ENCODE data around the gene RBBP6. TPM values are rescaled to one million over a fixed set of nuclear protein-coding genes. Genes with fewer than 3 reads are reported as not detected.
"Not testable (repeated sequence)": the region's sequence is repeated elsewhere in the genome, so short reads cannot be mapped to it uniquely, and the experiment has no call there.

The RBBP6 gene
- total RNA-seq, 1 donor: 30.7 TPM

- no peak overlapping the region for H3K4me3 ChIP-seq (ENCODE audit: low read depth, low read length)
- TF ChIP-seq CTCF (IDR thresholded peaks at IDR 0.05; ENCODE audit: insufficient read depth, low read length): no peak
- no peak for DNase-seq (ENCODE audit: low read depth)
Observed at GRCh38 chr16:24555346-24555872, 16.0 kb downstream of the RBBP6 start.

- no peak overlapping the region for H3K4me3 ChIP-seq (ENCODE audit: low read depth, low read length)
- no peak for DNase-seq (ENCODE audit: low read depth)
- TF ChIP-seq CTCF (IDR thresholded peaks at IDR 0.05; ENCODE audit: insufficient read depth, low read length): no peak
Observed at GRCh38 chr16:24562811-24563210, 23.4 kb downstream of the RBBP6 start.

DNA sequence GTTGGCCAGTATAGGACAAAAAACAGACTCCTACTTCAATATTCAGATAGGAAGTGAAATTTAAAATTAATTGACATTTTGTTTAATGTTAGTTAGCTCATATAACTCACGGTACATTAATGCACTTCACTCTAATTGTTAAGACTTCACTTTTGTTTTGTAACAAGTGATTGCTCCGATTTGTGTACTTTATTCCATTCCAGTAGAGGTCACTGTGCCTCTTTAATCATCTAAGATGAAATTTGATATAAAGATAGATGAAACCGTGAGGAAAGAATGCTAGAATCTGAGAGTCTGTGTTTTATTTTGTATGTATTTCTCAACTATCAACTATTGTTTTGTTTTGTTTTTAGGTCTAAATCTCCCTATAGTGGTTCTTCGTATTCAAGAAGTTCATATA, 29.0 kb downstream of the RBBP6 start:
- DNase-seq (ENCODE audit: low read depth): peak; percentile 46
- peak; percentile 32 for TF ChIP-seq CTCF (IDR thresholded peaks at IDR 0.05; ENCODE audit: insufficient read depth, low read length)

GRCh38 chr16:24571096-24571495, 31.7 kb downstream of the RBBP6 start:
- H3K4me3 ChIP-seq (ENCODE audit: low read depth, low read length): no peak overlapping the region
- TF ChIP-seq CTCF (IDR thresholded peaks at IDR 0.05; ENCODE audit: insufficient read depth, low read length): no peak
- DNase-seq (ENCODE audit: low read depth): no peak

More for the DNA sequence above, 29.0 kb downstream of the RBBP6 start:
- H3K4me3 ChIP-seq (ENCODE audit: low read depth, low read length): no peak overlapping the region

GRCh38 chr16:24572069-24572468, 32.7 kb downstream of the RBBP6 start:
- no peak for DNase-seq (ENCODE audit: low read depth)
- no peak overlapping the region for H3K4me3 ChIP-seq (ENCODE audit: low read depth, low read length)
- TF ChIP-seq CTCF (IDR thresholded peaks at IDR 0.05; ENCODE audit: insufficient read depth, low read length): no peak

GRCh38 chr16:24573141-24573540, 33.8 kb downstream of the RBBP6 start:
- DNase-seq (ENCODE audit: low read depth): no peak
- no peak overlapping the region for H3K4me3 ChIP-seq (ENCODE audit: low read depth, low read length)
- TF ChIP-seq CTCF (IDR thresholded peaks at IDR 0.05; ENCODE audit: insufficient read depth, low read length): no peak

- not testable (repeated sequence) for DNase-seq (ENCODE audit: low read depth); H3K4me3 ChIP-seq (ENCODE audit: low read depth, low read length)
Observed at GRCh38 chr16:24574515-24575485, 35.4 kb downstream of the RBBP6 start.

- H3K4me3 ChIP-seq (ENCODE audit: low read depth, low read length); DNase-seq (ENCODE audit: low read depth): not testable (repeated sequence)
Observed at GRCh38 chr16:24575791-24576190, 36.4 kb downstream of the RBBP6 start.
